Skeletal muscle tissue (tissue), 4 donors: ENCODE results near the gene MDM1. TPM values are rescaled to one million over a fixed set of nuclear protein-coding genes. Genes with fewer than 3 reads are reported as not detected.

Experiments used
- H3K27ac ChIP-seq: one replicate; pipeline ENCODE4 v1.7.0; 2013; ENCODE audit warnings: mild to moderate bottlenecking, low read depth, low read length, inconsistent platforms
- H3K27me3 ChIP-seq, 3 donors: one replicate each; pipeline ENCODE4 v1.7.0; 2013; ENCODE audit warnings: low read length in 3 of 3; ENCODE audit not compliant: control insufficient read depth in 3 of 3, insufficient read depth in 3 of 3
- H3K36me3 ChIP-seq, 3 donors: one replicate each; pipeline ENCODE4 v1.7.0; 2013; ENCODE audit warnings: low read length in 3 of 3; ENCODE audit not compliant: control insufficient read depth in 3 of 3, insufficient read depth in 3 of 3
- H3K4me1 ChIP-seq, 3 donors: one replicate each; pipeline ENCODE4 v1.7.0; 2013; ENCODE audit warnings: low read length in 3 of 3, mild to moderate bottlenecking in 3 of 3; ENCODE audit not compliant: control insufficient read depth in 3 of 3, insufficient read depth in 3 of 3
- H3K4me3 ChIP-seq, 3 donors: one replicate each; pipeline ENCODE4 v1.7.0; 2013; ENCODE audit warnings: low read length in 3 of 3
- H3K9ac ChIP-seq, 3 donors: one replicate each; pipeline ENCODE4 v1.7.0; 2013; ENCODE audit warnings: low read length in 3 of 3, mild to moderate bottlenecking in 3 of 3, moderate library complexity in 2 of 3, low read depth in 1 of 3
- H3K9me3 ChIP-seq, 3 donors: one replicate each; pipeline ENCODE4 v1.7.0; 2013; ENCODE audit warnings: low read length in 3 of 3; ENCODE audit not compliant: control insufficient read depth in 3 of 3
- total RNA-seq: library from RNA; depleted of rRNA; stranded (reverse); fragments of >200 nt; gene quantifications from one replicate; pipeline ENCODE4 v1.2.3, GENCODE V29; 2014
- donor health status: Osteomylitis.

The MDM1 gene
- total RNA-seq, 1 donor from 2014 or later = 8.9 TPM

- Histone ChIP-seq H3K4me3 (no peak overlapping the region), H3K4me1 (no peaks in the 10 kb centered on the region), H3K36me3 (no peaks in the 10 kb centered on the region), H3K9me3 (no peaks in the 10 kb centered on the region), H3K27me3 (no peaks in the 10 kb centered on the region), H3K9ac (no peak overlapping the region), H3K27ac (no peak overlapping the region)
Observed at GRCh38 chr12:68342966-68343365, 10.8 kb upstream of the MDM1 start.

- no peaks in the 10 kb centered on the region for H3K4me1 ChIP-seq
- no peak overlapping the region for H3K4me3 ChIP-seq
- H3K27me3 ChIP-seq = no peaks in the 10 kb centered on the region
- no peaks in the 10 kb centered on the region for H3K36me3 ChIP-seq
- H3K9ac ChIP-seq = no peak overlapping the region
- H3K9me3 ChIP-seq = no peaks in the 10 kb centered on the region
- no peak overlapping the region for H3K27ac ChIP-seq
Observed at GRCh38 chr12:68341822-68342221, 9.7 kb upstream of the MDM1 start.

GRCh38 chr12:68340404-68341270, 8.5 kb upstream of the MDM1 start:
- no peaks in the 10 kb centered on the region for H3K36me3 ChIP-seq
- H3K4me1 ChIP-seq = no peaks in the 10 kb centered on the region
- no peak overlapping the region for H3K27ac ChIP-seq
- H3K4me3 ChIP-seq = no peak overlapping the region
- no peaks in the 10 kb centered on the region for H3K9me3 ChIP-seq
- no peaks in the 10 kb centered on the region for H3K27me3 ChIP-seq
- H3K9ac ChIP-seq = no peak overlapping the region

- Histone ChIP-seq H3K27ac (no peak overlapping the region), H3K36me3 (no peaks in the 10 kb centered on the region), H3K27me3 (no peaks in the 10 kb centered on the region), H3K9ac (no peak overlapping the region), H3K4me3 (no peak overlapping the region), H3K4me1 (peaks cover 0 to 4% (median 3%) of the 10 kb centered on the region in 3 donors), H3K9me3 (no peaks in the 10 kb centered on the region)
Observed at GRCh38 chr12:68336889-68337303, 4.7 kb upstream of the MDM1 start.

GRCh38 chr12:68335462-68335861, 3.3 kb upstream of the MDM1 start:
- Histone ChIP-seq H3K4me1 (peaks cover 5 to 12% (median 9%) of the 10 kb centered on the region in 3 donors), H3K36me3 (no peaks in the 10 kb centered on the region), H3K9me3 (no peaks in the 10 kb centered on the region), H3K4me3 (no peak overlapping the region), H3K9ac (no peak overlapping the region), H3K27me3 (no peaks in the 10 kb centered on the region), H3K27ac (no peak overlapping the region)

- no peaks in the 10 kb centered on the region for H3K27me3 ChIP-seq
- no peak overlapping the region for H3K4me3 ChIP-seq
- no peaks in the 10 kb centered on the region for H3K36me3 ChIP-seq
- H3K4me1 ChIP-seq = peaks cover 5 to 12% (median 9%) of the 10 kb centered on the region in 3 donors
- H3K27ac ChIP-seq = no peak overlapping the region
- H3K9ac ChIP-seq = peak overlapping the region in 1 of 3 donors; percentile 11
- no peaks in the 10 kb centered on the region for H3K9me3 ChIP-seq
Observed at GRCh38 chr12:68334132-68334531, 2.0 kb upstream of the MDM1 start.

GRCh38 chr12:68332728-68333630, 817 bp upstream of the MDM1 start:
- peak overlapping the region; percentile 50 to 79 (median 79) for H3K9ac ChIP-seq
- peaks cover 5 to 12% (median 9%) of the 10 kb centered on the region in 3 donors for H3K4me1 ChIP-seq
- H3K9me3 ChIP-seq = no peaks in the 10 kb centered on the region
- peak overlapping the region; percentile 80 to 87 (median 86) for H3K4me3 ChIP-seq
- no peak overlapping the region for H3K27ac ChIP-seq
- H3K36me3 ChIP-seq = no peaks in the 10 kb centered on the region
- H3K27me3 ChIP-seq = no peaks in the 10 kb centered on the region

- no peaks in the 10 kb centered on the region for H3K9me3 ChIP-seq
- peaks cover 0 to 3% (median 0%) of the 10 kb centered on the region in 3 donors for H3K36me3 ChIP-seq
- H3K4me3 ChIP-seq = peak overlapping the region; percentile 80 to 87 (median 86)
- H3K27ac ChIP-seq = no peak overlapping the region
- H3K9ac ChIP-seq = peak overlapping the region; percentile 76 to 84 (median 80)
- H3K4me1 ChIP-seq = peaks cover 5 to 12% (median 9%) of the 10 kb centered on the region in 3 donors
- H3K27me3 ChIP-seq = no peaks in the 10 kb centered on the region
Observed at GRCh38 chr12:68331500-68331868, 678 bp downstream of the MDM1 start.

- H3K9ac ChIP-seq = no peak overlapping the region
- H3K27me3 ChIP-seq = no peaks in the 10 kb centered on the region
- H3K27ac ChIP-seq = no peak overlapping the region
- no peak overlapping the region for H3K4me3 ChIP-seq
- no peaks in the 10 kb centered on the region for H3K9me3 ChIP-seq
- H3K36me3 ChIP-seq = peaks cover 0 to 7% (median 0%) of the 10 kb centered on the region in 3 donors
- peaks cover 5 to 10% (median 9%) of the 10 kb centered on the region in 3 donors for H3K4me1 ChIP-seq
Observed at GRCh38 chr12:68327896-68328295, 4.3 kb downstream of the MDM1 start.
